CD4-positive, alpha-beta T cell treated with Interferon gamma for 1 hour (primary cell): Measurements from ENCODE around the gene ANGPTL1.
"Not testable (repeated sequence)": the region's sequence is repeated elsewhere in the genome, so short reads cannot be mapped to it uniquely, and the experiment has no call there.

Experiments
- DNase-seq: peaks from one replicate; pipeline ENCODE4 v3.0.0-alpha.2; 2020

ANGPTL1 gene

GRCh38 chr1:178864326-178864725, 6.6 kb downstream of the ANGPTL1 start:
- DNase-seq = no peak

- no peak for DNase-seq
These were observed 8.0 kb downstream of the ANGPTL1 start for GRCh38 chr1:178862864-178863263.

GRCh38 chr1:178862416-178862815, 8.5 kb downstream of the ANGPTL1 start:
- no peak for DNase-seq

GRCh38 chr1:178857126-178857525, 13.8 kb downstream of the ANGPTL1 start:
- DNase-seq = no peak

GRCh38 chr1:178849918-178850317, 21.0 kb downstream of the ANGPTL1 start:
- no peak for DNase-seq

- DNase-seq = not testable (repeated sequence)
These were observed 23.0 kb downstream of the ANGPTL1 start for GRCh38 chr1:178847919-178848318.

GRCh38 chr1:178847396-178847849, 23.5 kb downstream of the ANGPTL1 start:
- DNase-seq = no peak

GRCh38 chr1:178846306-178846705, 24.6 kb downstream of the ANGPTL1 start:
- no peak for DNase-seq

GRCh38 chr1:178844436-178844835, 26.4 kb downstream of the ANGPTL1 start:
- DNase-seq = no peak

- DNase-seq = no peak
These were observed 45.7 kb downstream of the ANGPTL1 start for GRCh38 chr1:178825167-178825566.

GRCh38 chr1:178821134-178821866, 49.6 kb downstream of the ANGPTL1 start:
- no peak for DNase-seq

- DNase-seq = no peak
These were observed 51.8 kb downstream of the ANGPTL1 start for GRCh38 chr1:178819123-178819522.

- no peak for DNase-seq
These were observed 52.5 kb downstream of the ANGPTL1 start for GRCh38 chr1:178818416-178818815.

- no peak for DNase-seq
These were observed 60.3 kb downstream of the ANGPTL1 start for GRCh38 chr1:178810585-178810984.

GRCh38 chr1:178808529-178808928, 62.3 kb downstream of the ANGPTL1 start:
- no peak for DNase-seq

GRCh38 chr1:178806665-178807300, 64.1 kb downstream of the ANGPTL1 start:
- no peak for DNase-seq

- DNase-seq = no peak
These were observed 68.0 kb downstream of the ANGPTL1 start for GRCh38 chr1:178802873-178803272.
